HG03460 (cell line): Measurements from ENCODE around the gene USP32.
"Not testable (repeated sequence)": the region's sequence is repeated elsewhere in the genome, so short reads cannot be mapped to it uniquely, and the experiment has no call there.

Experiments
- ATAC-seq: cut with Tn5 transposase; IDR thresholded peaks from one replicate; pipeline ENCODE4 v1.9.1; 2021; ENCODE audit not compliant: unreplicated experiment

The USP32 gene

DNA sequence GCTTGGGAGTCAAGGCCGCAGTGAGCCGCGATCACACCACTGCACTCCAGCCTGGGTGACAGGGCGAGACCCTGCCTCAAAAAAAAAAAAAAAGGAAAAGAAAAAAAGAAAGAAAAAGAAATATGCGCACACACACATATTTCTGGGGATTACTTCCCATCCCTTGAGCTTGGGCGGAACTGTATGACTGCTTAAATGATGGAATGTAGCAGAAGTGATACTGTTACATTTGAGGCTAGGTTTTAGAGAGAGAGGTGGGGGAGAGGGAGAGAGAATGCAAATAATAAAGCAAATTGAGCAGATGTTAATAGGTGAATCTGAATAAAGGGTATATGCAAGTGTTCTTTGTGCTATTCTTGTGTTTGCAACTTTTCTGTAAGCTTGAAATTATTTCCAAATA, 12.0 kb upstream of the USP32 start:
- ATAC-seq, result no peak

DNA sequence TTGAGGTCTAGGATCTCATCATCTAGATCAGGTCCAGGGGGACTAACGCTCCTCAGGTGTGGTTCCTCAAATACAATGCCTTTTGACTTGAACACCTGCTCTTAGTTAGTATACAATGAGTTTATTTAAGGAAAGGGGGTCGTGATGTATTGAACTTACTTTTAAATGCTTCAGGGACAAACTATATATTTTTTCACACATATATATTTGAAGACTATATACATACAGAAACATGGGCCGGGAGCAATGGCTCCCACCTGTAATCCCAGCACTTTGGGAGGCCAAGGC, 11.5 kb upstream of the USP32 start:
- no peak for ATAC-seq

DNA sequence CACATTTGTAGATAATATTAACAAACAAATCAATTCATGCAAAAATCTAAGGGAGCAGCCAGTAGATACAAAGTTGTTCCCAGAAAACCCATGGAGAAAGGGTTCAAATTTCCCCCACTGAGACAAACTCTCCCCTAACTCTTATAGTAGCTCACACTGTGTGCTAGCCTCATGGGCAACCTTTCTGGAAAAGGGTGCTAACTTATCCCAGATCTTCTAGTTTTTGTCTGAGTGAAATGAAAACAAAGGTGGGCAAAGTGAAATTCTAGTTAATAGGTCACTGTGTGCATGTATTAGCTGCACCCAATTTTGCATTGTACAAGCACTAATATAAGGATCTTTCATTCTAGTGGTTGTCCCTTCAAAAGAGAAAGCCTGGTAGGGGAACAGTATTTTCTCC, 9.9 kb upstream of the USP32 start:
- ATAC-seq, result no peak

DNA sequence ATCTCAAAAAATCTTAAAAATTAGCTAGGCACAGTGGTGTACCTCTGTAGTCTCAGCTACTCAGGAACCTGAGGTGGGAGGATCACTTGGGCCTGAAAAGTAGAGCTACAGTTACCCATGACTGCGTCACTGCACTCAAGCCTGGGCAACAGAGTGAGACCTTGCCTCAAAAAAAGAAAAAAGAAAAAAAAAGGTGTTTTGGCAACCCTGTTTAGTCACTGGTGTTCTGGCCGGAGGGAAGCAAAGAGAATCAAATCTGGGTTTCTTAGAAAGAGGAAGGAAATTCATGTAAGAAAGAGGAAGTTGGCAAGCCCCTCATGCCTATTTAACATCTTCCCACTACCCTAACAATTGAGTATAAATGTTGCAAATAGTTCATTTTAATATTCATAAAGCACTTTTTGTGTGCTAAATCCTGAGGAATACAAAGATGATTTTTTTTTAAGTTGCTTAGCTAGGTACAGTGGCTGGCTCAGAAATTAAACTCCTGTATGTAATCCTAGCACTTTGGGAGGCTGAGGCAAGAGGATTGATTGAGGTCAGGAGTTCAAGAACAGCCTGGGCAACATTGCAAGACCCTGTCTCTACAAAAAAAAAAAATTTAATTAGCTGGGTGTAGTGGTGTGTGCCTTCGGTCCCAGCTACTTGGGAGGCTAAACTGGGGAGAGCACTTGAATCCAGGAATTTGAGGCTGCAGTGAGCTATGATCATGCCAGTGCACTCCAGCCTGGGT, 6.5 kb upstream of the USP32 start:
- ATAC-seq, result peak; percentile 38

- no peak for ATAC-seq
Measured at GRCh38 chr17:60396412-60396811, 4.5 kb upstream of the USP32 start.

DNA sequence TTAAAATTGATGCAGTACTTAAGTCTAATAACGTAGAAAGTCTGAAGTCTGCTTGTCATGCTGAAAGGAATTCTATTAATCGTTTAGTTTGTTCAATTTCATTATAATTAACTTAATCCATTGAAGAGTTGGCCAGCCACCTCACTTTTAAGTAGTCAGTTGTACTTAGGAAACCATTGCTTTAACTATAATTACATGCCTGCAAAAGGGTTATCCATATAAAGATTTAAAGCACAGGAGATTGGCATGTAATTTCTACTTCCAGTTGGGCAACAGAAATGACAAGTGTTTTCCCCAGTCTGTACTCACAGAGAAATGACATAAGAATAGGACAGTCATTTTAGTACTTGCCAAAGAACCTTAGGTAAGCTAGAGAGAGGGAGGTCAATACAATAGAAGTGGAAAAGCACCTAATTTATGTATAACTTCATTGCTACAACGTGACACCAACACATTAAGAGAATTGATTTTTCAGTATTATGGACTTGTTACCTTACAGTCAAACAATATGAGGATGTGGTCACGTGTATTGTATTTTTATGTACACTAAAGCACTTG, 3.7 kb upstream of the USP32 start:
- ATAC-seq, result no peak

GRCh38 chr17:60393840-60394723, 2.1 kb upstream of the USP32 start:
- ATAC-seq, result no peak

- ATAC-seq, result no peak
Measured at GRCh38 chr17:60392845-60393702, 1.1 kb upstream of the USP32 start.

DNA sequence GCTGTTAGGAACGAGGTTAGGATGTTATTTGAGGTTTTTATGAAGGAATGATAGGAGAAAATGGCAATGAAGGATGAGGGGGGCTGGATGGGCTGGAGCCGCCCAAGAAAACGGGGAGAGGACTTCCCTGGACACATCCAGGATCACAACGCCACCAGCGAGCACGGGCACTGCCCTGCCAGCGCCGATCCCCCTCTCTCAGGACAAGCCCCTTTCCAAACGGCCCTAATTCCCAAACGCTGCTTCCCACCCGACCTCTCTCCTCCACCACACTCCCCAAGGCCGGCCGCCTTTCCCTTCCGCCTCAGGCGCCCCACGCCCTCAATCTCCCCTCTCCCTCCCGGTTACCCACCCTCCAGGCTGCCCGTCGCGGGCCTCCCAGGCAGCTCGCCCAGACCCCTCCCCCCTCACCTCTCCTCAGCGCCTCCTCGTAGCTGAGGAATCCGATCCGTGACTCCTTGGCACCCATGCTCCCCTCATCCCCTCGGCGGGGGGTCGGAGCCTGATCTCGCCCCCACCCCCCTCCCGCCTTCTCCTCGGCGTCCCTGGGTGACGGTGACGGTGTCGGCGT, 377 bp downstream of the USP32 start:
- ATAC-seq, result peak; percentile 22

GRCh38 chr17:60390925-60391470, 935 bp downstream of the USP32 start:
- ATAC-seq, result no peak

DNA sequence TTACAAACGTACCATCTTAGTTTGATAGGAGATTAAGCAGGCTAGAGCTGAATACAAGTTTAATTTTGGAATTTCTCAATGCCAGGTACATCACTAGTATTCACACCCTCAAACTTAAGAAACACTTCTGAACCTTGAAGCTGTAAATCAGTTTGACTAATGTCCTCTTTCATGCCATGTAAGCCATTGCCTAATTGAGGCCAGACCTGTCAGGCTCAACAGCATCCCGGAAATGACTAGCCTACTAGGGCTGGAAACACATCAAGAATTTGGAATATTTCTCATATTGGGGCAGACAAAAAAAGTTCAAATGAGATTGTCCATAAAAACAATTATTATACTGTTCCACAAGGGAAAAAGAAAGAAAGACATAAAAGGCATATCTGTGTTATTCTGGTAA, 1.7 kb downstream of the USP32 start:
- ATAC-seq, result no peak

DNA sequence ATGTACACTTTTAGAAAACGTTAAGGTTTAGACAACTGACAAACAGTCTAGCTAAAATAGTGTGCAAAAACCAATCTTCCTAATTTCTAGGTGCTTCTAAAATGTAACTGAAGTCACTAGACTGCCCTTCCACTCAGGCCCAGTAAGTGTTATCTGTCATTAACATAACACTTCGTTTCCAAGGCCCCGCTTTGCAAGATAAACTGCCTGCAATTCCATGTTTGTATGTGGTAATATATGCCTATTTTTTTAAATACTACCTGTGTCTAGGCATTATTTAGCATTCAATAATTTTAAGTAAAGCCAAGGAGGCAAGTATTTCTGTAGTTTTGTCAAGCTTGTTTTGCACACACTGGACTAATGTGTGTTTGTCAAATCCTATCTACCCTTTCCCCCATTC, 3.2 kb downstream of the USP32 start:
- no peak for ATAC-seq

DNA sequence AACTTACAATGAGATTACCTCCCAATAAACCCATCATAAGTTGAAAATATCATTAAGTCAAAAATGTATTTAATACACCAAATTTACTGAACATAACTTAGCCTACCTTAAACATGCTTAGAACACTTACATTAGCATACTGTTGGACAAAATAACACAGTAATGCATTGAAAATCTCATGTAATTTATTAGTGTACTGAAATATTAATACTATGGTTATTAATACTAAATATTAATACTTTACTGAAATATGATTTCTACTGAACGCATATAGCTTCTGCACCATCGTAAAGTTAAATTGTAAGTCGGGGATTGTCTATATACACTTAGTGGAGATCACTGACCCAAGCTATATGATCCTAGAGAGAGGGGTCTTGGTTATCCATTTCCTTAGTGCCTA, 4.3 kb downstream of the USP32 start:
- ATAC-seq, result no peak

- ATAC-seq, result no peak
Measured at GRCh38 chr17:60386147-60387058, 5.5 kb downstream of the USP32 start.

- ATAC-seq, result not testable (repeated sequence)
Measured at GRCh38 chr17:60384921-60385320, 7.0 kb downstream of the USP32 start.

GRCh38 chr17:60383379-60383778, 8.6 kb downstream of the USP32 start:
- no peak for ATAC-seq

DNA sequence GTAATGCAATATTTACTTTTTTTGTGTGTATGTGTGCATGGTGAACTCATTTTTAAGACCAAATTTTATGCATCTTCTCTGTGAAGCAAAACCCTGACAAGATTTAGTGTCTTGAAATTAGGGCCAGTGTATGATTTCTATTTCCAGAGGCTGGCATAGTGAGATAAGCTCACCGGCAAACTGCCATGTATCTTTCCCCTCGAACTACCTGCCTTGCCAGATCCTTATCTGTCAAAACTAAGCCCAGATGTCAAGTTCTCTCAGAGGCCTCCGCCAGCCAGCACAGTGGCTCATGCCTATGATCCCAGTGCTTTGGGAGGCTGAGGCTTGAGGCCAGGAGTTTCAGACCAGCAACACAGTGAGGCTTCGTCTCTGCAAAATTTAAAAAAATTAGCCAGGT, 10.0 kb downstream of the USP32 start:
- ATAC-seq, result no peak

DNA sequence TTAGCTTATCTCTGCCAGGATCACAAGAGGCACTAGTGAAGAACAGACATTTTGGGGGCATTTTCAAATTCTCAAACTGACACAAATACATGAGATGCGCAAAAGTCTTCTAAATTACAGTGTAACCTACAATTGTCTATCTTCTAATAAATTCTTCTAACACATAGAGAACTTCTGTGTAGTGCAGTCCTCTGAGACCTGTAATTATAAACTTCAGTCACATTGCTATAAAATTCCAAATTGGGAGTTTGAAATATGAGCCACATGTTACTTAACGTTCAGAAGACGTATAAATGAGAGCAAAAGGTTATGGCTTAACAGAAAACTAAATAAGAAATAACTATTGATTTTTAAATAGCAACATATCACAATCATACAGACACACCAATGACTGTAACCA, 12.5 kb downstream of the USP32 start:
- not testable (repeated sequence) for ATAC-seq

GRCh38 chr17:60378187-60378586, 13.7 kb downstream of the USP32 start:
- not testable (repeated sequence) for ATAC-seq
